Stomach (tissue), 4 donors: ENCODE measurements around the gene WSCD1.

Experiments used
- CTCF ChIP-seq, 7 experiments: fragments of 450-650 bp in 4 of 7; fragments of 200-600 bp in 3 of 7; sonication (generic) in 3 of 7; IDR thresholded peaks; one replicate each; pipeline ENCODE4 v1.5.1; 2016 to 2019; ENCODE audit warnings: antibody characterized with exemption in 7 of 7, control low read depth in 2 of 7, mild to moderate bottlenecking in 1 of 7
- EP300 ChIP-seq: sonication (generic); formaldehyde crosslinking; IDR thresholded peaks from one replicate; pipeline ENCODE4 v1.6.1; 2017; ENCODE audit warnings: antibody characterized with exemption
- POLR2AphosphoS5 ChIP-seq, 3 donors: sonication (generic); formaldehyde crosslinking; IDR thresholded peaks; one replicate each; pipeline ENCODE4 v1.6.1; 2016; ENCODE audit warnings: antibody characterized with exemption in 3 of 3

- TF ChIP-seq CTCF (IDR thresholded peaks at IDR 0.05) (no peak), POLR2AphosphoS5 (IDR thresholded peaks at IDR 0.05) (no peak), EP300 (no peak)
Measured at GRCh38 chr17:6102615-6103014, 32.4 kb downstream of the WSCD1 start.
